ENCODE results near the gene TBC1D7.

GRCh38 chr6:13358511-13358910 lies 30.2 kb upstream of the TBC1D7 start:
- TF ChIP-seq FOXM1 (IDR thresholded peaks at IDR 0.05; ENCODE audit: low read depth, low read length) (no peak), MXI1 (IDR thresholded peaks at IDR 0.05; ENCODE audit: low read depth, low read length) (no peak), POLR2A (IDR thresholded peaks at IDR 0.05; ENCODE audit: low read depth, low read length) (no peak), EZH2 (IDR thresholded peaks at IDR 0.05; ENCODE audit: borderline replicate concordance, control insufficient read depth, low read depth, low read length) (no peak)
- TF ChIP-seq, protein P1, sequence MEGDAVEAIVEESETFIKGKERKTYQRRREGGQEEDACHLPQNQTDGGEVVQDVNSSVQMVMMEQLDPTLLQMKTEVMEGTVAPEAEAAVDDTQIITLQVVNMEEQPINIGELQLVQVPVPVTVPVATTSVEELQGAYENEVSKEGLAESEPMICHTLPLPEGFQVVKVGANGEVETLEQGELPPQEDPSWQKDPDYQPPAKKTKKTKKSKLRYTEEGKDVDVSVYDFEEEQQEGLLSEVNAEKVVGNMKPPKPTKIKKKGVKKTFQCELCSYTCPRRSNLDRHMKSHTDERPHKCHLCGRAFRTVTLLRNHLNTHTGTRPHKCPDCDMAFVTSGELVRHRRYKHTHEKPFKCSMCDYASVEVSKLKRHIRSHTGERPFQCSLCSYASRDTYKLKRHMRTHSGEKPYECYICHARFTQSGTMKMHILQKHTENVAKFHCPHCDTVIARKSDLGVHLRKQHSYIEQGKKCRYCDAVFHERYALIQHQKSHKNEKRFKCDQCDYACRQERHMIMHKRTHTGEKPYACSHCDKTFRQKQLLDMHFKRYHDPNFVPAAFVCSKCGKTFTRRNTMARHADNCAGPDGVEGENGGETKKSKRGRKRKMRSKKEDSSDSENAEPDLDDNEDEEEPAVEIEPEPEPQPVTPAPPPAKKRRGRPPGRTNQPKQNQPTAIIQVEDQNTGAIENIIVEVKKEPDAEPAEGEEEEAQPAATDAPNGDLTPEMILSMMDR (IDR thresholded peaks at IDR 0.05 in 2 of 3, conservative IDR thresholded peaks at IDR 0.05 in 1 of 3; ENCODE audit: control insufficient read depth in 2 of 3, extremely low read depth in 1 of 3, insufficient read depth in 1 of 3, low read depth in 3 of 3, low read length in 3 of 3), result no peak
- TF ChIP-seq, protein P2, sequence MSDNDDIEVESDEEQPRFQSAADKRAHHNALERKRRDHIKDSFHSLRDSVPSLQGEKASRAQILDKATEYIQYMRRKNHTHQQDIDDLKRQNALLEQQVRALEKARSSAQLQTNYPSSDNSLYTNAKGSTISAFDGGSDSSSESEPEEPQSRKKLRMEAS (IDR thresholded peaks at IDR 0.05; ENCODE audit: low read depth, low read length), result no peak

Measured in GM12878 (cell line).